ENCODE results near the gene ST8SIA3.

ST8SIA3 gene

DNA sequence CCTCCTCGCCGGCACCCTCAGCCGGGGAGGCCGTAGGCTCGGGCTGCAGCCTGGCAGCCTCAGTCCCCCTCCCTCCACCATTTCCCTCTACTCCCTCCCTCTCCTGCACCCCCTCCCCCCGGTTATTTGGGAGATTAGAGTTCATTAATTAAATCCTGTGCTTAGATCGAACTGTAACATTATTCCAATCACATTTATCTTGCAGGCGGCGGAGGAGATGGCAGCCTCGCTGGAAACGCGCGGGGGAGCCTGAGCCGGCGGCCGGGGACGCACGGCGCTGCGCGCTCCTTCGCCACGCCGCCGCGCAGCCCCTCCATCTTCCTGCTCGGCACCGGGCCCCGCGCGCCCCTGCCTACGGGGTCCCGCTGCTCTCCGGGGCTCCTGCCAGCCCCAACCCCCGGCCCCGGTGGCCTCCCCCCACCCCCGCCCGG is at the start of gene ST8SIA3:
TSS of gene ST8SIA3 (plus strand) at position 287 of the 431 bp plus-strand sequence. CDS start 290 bp downstream, outside the sequence.
- no peak for DNase-seq

- no peak for DNase-seq
Measured at GRCh38 chr18:57311472-57311871, 40.9 kb upstream of the ST8SIA3 start.

DNA sequence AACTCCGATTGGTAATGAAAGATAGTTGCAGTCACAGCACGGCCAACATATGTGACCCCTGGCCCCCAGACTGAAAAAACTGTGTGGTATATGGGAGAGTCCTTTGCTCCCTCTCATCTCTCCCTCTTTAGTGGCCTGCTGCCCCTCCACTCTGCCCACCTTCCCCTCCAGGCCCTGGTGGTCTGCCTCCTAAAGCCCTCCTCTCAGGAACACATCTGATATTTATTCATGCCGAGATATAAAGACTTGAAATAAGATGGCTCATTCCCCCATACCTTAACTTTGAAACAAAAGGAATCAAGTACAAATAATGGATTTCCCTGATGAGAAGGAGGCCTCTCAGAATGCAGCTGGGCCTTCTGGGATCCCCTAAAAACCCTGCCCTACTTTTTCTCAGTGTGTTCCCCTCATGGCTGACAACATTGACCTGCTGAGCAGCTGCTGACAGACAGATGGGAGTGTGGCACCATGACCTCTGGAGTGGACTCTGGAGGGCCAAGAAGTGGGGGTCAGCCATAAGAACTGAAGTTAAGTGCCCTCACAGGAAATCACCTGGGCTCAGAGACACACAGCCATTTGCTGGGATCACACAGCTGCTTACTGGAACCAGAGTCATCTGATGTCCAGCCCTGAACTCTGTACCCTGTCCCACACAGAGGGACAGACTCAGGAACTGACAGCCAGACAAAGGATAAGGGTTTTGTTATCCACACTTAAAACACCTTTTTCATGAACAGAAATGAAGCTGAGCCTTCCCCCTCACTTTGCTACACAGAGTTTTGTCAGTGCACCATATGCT is 39.8 kb upstream of the ST8SIA3 start:
- DNase-seq = no peak

GRCh38 chr18:57320603-57321002 is 31.8 kb upstream of the ST8SIA3 start:
- DNase-seq = no peak

DNA sequence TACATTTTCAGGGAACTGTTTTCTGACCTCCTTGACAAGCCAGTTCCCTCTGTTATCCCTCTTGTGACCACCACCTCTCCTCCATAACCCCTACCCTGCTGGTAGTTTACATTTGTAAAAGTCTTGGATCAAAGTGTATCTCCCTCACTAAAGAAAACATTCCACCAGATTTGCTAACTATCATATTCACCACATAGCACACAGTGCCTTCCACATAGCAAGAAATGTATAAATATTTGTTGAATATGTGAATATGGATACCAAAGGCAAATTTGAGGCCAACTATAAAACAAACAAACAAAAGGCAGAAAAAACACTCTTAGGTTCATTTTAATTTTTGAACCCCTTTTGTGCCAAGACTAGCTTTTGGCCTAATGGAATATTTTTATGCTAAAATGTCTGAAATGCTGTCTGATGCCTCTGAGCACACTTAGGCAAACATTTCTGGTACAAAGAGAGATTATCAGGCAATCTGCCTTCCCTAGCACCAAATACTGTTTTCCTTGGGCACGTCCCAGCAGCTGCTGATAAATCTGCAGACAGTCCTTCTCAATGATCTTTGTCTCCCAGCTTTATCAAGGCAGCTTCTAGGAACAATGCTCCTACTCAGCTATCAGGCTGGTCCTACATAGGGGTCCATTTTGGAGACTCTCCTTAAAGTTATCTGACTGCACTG is 26.7 kb upstream of the ST8SIA3 start:
- no peak for DNase-seq

DNA sequence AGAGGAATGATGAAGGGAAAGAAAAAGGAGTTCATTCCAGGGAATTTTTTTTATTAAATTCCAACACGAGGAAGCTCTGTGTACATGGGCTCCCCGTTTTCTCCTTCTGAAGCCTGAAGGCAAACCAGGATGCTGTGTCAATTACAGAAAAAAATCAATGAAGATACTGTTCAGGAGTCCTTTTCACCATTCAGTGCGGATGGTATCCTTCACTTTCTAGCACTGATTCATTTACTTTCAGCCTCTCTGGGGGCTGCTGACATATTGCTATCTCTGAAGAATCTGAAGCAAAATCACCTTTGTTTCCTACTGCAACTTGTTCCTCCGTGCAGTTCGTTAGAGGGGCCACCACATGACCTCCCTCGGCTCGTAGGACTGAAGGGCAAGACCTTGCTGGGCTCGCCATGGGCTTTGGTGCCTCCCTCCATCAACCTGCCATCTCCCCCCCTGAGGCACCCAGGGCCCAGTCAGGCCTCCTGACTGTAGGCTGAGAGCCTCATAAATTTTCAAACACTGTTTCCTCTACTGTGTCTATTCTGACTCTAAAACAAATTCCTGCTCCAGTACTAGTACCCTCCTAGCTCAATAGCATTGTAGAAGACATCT is 25.5 kb upstream of the ST8SIA3 start:
- no peak for DNase-seq

DNA sequence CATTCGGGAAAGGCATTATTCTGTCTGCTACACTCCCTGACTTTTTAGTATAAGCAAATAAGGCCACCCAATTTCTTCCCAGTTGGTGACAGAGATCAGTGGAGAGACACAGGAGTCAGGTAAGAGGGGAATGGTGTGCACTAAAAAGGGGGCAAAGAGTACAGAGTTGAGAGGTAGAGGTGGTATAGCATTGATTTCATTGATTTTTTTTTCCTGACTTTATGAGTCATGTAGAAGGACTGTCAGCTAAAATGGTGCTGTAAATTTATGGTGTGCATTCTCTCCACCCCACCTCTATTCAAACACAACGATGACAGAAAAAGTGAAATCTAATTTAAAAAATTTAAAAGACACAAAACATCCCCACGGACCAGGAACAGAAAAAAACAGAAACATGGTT is 23.7 kb upstream of the ST8SIA3 start:
- no peak for DNase-seq

DNA sequence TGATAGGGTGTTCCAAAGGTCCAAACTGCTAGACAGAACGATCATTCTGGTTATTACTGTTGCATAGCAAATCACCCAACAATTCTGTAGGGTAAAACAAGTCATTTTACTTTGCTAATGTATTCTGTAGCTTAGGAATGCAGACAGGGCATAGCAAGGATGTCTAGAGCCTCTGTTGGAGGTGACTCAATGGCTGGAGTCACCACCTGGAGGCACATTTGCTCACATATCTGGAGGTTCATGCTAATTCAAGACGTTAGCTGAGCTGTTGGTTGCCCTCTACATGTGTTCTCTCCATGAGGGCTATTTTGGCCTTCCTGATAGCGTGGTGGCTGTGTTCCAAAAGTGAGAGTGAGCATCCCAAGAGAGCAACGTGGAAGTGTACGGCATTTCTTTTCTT is 22.5 kb upstream of the ST8SIA3 start:
- DNase-seq = no peak

DNA sequence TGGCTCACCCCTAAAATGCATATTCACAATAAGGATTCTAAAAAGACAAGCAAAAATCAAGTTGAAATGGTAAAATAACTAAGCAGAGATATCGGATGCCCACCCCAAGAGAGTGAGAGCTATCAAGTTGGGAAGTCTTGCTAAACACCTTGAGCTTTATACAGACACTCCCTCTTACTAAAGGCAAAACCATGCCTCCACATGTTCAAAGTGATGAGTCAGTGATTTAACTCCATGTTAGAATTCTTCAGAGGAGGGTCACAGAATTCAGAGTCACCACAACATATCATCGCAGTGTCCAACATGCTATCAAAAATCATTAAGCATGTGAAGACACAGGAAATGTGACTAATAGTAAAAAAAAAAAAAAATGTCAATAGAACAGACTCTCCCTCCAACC is 20.6 kb upstream of the ST8SIA3 start:
- DNase-seq = no peak

- DNase-seq = no peak
Measured at GRCh38 chr18:57333940-57334339, 18.4 kb upstream of the ST8SIA3 start.

DNA sequence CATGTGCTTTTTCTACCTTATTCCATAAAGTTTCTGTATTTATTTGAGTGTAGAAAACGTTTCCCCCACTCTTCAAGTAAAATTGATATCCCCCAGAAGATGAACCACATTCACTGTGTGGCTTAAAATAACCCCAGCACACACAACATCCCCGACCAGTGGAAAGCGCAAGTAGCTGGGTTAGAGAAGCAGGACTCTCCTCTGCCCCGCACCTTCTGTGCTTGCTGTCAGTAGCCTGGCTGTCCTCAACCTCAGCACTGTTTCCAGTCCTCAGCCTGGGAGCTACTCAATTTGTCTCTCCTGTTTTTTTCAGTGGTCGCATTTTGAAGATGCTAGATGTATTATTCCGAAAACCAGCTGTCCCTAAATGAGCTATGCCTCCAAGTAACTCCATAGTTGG is 18.0 kb upstream of the ST8SIA3 start:
- DNase-seq = no peak

GRCh38 chr18:57336343-57336742 is 16.0 kb upstream of the ST8SIA3 start:
- no peak for DNase-seq

- no peak for DNase-seq
Measured at GRCh38 chr18:57337890-57338289, 14.5 kb upstream of the ST8SIA3 start.

DNA sequence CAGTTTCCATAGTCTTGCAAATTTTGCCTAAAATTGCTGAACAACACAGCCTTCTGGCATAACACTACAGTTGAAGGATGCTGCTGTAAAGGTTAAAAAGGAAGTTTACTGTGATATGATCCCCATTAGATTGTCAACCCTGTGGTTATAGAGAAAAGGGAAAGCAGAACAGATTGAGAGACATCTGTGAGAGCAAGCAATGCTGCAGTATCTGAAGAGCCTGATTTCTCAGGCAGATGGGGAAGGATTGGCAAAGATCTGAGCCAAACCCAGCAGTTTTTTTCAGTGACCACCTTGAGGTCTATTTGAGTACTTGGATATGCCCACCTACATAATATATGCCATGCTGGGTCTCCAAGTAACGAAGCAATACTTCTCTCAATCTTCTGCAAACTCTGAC is 8.5 kb upstream of the ST8SIA3 start:
- no peak for DNase-seq

DNA sequence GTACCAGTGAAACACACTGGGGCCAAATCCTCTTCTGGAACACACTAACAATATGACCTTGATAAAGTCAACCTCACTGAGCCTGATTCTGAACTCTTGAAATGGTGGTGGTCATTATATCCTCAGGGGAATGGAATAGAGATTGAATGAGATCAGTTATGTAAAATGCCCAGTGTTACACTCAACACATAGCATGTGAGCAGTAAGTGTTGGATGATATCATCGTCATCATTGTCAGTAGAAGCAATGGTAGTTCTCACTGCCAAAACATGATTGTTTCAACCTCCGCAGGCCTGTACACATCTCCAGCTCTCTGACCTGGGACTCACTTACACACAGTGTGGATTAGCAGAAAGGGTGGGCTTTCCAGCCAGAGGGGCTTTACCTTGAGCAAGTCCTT is 5.5 kb upstream of the ST8SIA3 start:
- no peak for DNase-seq

- no peak for DNase-seq
Measured at GRCh38 chr18:57347784-57348183, 4.6 kb upstream of the ST8SIA3 start.

- no peak for DNase-seq
Measured at GRCh38 chr18:57352761-57353136, 392 bp downstream of the ST8SIA3 start.

- no peak for DNase-seq
Measured at GRCh38 chr18:57353137-57353939, 981 bp downstream of the ST8SIA3 start.

DNA sequence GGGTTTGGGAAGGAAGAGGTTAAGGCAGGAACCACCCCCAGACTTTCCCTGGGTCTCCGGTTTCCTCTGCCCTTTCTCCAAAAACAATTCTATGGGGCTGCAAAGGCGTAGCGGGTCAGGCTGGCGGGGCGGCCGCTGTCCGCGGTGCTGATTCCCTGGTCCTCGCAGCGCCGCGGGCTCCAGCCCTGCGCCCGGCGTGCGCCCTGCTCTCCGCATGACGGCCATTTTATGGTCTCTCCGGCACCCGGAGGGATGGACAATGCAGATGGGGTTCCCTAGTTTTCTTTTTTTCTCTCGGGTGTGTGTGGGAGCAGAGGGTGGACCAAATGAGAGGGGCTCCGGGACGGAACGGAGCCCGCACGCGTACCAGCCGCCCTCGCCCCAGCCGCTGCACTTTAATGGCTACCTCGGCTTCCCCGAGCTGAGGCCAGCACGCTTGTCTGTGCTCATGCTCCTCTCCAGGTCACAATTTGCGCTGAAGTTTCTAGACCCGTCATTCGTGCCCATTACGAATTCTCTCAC is 1.6 kb downstream of the ST8SIA3 start:
- DNase-seq = no peak

DNA sequence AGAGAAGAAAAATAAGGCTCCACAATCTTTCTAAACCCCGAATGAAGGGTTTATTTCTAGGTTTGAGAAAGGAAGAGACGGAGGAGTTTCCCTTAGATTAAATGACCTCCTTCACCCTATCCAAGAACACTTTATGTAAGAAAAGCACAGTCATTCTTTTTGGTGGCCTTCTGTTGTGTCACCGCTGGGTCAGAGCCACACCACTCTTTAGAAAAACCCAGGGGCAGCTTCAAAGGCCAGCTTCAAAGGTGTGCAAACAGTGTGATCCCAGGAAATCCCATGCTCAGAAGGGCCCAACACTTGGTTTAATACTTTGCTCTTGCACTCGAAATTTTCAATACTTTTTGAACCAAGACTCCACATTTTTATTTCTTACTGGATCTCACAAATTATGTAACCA is 7.1 kb downstream of the ST8SIA3 start:
- no peak for DNase-seq

DNA sequence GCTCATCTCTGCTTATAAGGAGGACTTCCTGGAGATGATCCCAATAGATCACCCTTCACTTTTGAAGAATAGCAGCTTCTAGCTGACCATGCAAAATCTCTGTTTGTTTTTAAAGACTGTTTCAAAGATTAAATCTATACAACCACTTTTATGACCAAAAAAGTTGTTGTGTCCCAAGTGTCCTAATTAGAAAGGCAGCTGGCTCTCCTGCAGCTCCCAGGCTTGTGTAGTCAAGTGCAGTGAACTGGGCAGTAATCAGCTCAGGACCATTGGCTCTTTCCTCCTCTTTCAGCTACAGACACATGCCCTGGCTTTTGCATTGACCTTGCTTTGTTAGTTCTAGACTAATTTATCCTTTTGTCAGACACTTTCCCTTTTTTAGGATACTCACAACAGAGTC is 10.4 kb downstream of the ST8SIA3 start:
- DNase-seq = no peak

DNA sequence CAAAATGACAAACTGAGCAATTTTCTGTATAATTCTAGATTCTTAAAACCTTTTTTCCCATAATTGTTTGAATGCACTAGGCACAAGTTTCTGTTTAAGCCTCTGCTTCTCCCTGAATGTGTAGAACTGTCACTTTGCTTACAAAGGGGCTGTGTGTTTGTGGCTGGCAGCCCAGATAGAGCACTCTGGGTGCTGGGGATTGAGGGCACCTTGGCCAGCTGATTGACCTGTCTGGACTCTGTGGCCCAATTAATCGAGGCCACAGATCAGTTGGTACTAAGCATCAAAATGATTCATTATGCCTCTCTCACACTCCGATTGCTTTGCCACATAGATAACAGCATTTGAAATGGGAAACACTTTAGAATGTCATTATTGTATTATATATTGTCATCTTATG is 12.1 kb downstream of the ST8SIA3 start:
- DNase-seq = no peak

GRCh38 chr18:57366528-57367081 is 14.2 kb downstream of the ST8SIA3 start:
- DNase-seq = no peak
